ENCODE data around the gene BIN2. TPM values are rescaled to one million over a fixed set of nuclear protein-coding genes. Genes with fewer than 3 reads are reported as not detected.

Gene BIN2
- not detected in 3 replicates for total RNA-seq
- long read RNA-seq, result 0 reads

GRCh38 chr12:51323966-51324895 is at the start of gene BIN2:
Gene BIN2 (minus strand): TSS chr12:51324174. CDS start chr12:51324102, 72 bp downstream.
- Mint-ChIP-seq H3K9me3 (ENCODE audit: low read depth) (no peaks in the 10 kb centered on the region), H3K4me1 (ENCODE audit: low read depth) (peaks cover 8% of the 10 kb centered on the region), H3K36me3 (ENCODE audit: low read depth) (no peaks in the 10 kb centered on the region), H3K4me3 (ENCODE audit: unreplicated experiment) (no peak within 1 kb of the TSS), H3K27me3 (ENCODE audit: low read depth) (no peaks in the 10 kb centered on the region), H3K27ac (ENCODE audit: unreplicated experiment) (no peak within 1 kb of the TSS)
- no peak for TF ChIP-seq CTCF (IDR thresholded peaks at IDR 0.05)
- DNase-seq (ENCODE audit: low spot score), result no peak

- Mint-ChIP-seq H3K27me3 (ENCODE audit: low read depth) (no peaks in the 10 kb centered on the region), H3K27ac (ENCODE audit: unreplicated experiment) (peak overlapping the region; percentile 3), H3K4me3 (ENCODE audit: unreplicated experiment) (no peak overlapping the region)
These were observed 49.2 kb upstream of the BIN2 start for GRCh38 chr12:51373187-51373586.

GRCh38 chr12:51372021-51372420 is 48.0 kb upstream of the BIN2 start:
- peaks cover 38% of the 10 kb centered on the region for H3K4me1 Mint-ChIP-seq (ENCODE audit: low read depth)
- H3K36me3 Mint-ChIP-seq (ENCODE audit: low read depth), result no peaks in the 10 kb centered on the region
- no peak for DNase-seq (ENCODE audit: low spot score)
- no peaks in the 10 kb centered on the region for H3K9me3 Mint-ChIP-seq (ENCODE audit: low read depth)
- peak; percentile 40 for TF ChIP-seq CTCF (IDR thresholded peaks at IDR 0.05)
- H3K27me3 Mint-ChIP-seq (ENCODE audit: low read depth), result no peaks in the 10 kb centered on the region
- H3K4me3 Mint-ChIP-seq (ENCODE audit: unreplicated experiment), result no peak overlapping the region
- peak overlapping the region; percentile 96 for H3K27ac Mint-ChIP-seq (ENCODE audit: unreplicated experiment)

More at GRCh38 chr12:51373187-51373586, 49.2 kb upstream of the BIN2 start:
- TF ChIP-seq CTCF (IDR thresholded peaks at IDR 0.05), result no peak
- Mint-ChIP-seq H3K4me1 (ENCODE audit: low read depth) (peaks cover 44% of the 10 kb centered on the region), H3K9me3 (ENCODE audit: low read depth) (no peaks in the 10 kb centered on the region), H3K36me3 (ENCODE audit: low read depth) (no peaks in the 10 kb centered on the region)
- DNase-seq (ENCODE audit: low spot score), result no peak

- DNase-seq (ENCODE audit: low spot score), result no peak
- Mint-ChIP-seq H3K27me3 (ENCODE audit: low read depth) (no peaks in the 10 kb centered on the region), H3K36me3 (ENCODE audit: low read depth) (no peaks in the 10 kb centered on the region), H3K4me1 (ENCODE audit: low read depth) (peaks cover 38% of the 10 kb centered on the region), H3K9me3 (ENCODE audit: low read depth) (no peaks in the 10 kb centered on the region), H3K27ac (ENCODE audit: unreplicated experiment) (peak overlapping the region; percentile 96), H3K4me3 (ENCODE audit: unreplicated experiment) (peak overlapping the region; percentile 27)
- TF ChIP-seq CTCF (IDR thresholded peaks at IDR 0.05), result no peak
These were observed 47.5 kb upstream of the BIN2 start for GRCh38 chr12:51371295-51371953.

GRCh38 chr12:51370667-51371066 is 46.7 kb upstream of the BIN2 start:
- no peaks in the 10 kb centered on the region for H3K9me3 Mint-ChIP-seq (ENCODE audit: low read depth)
- H3K27me3 Mint-ChIP-seq (ENCODE audit: low read depth), result no peaks in the 10 kb centered on the region
- no peak for TF ChIP-seq CTCF (IDR thresholded peaks at IDR 0.05)
- peaks cover 38% of the 10 kb centered on the region for H3K4me1 Mint-ChIP-seq (ENCODE audit: low read depth)
- peak overlapping the region; percentile 3 for H3K27ac Mint-ChIP-seq (ENCODE audit: unreplicated experiment)
- no peak overlapping the region for H3K4me3 Mint-ChIP-seq (ENCODE audit: unreplicated experiment)
- no peaks in the 10 kb centered on the region for H3K36me3 Mint-ChIP-seq (ENCODE audit: low read depth)
- DNase-seq (ENCODE audit: low spot score), result no peak

Data from chondrocyte (in vitro differentiated cells).